OCI-LY7 (cell line): ENCODE data around the gene DYNC2H1. TPM values are rescaled to one million over a fixed set of nuclear protein-coding genes. Genes with fewer than 3 reads are reported as not detected.

Source experiments
- BruUV-seq: library from RNA; stranded (reverse); fragments of 400-500 nt; replicated peaks from 2 replicates; lab custom pipeline; 2021; lab: Mats Ljungman, UMichigan
- CTCF ChIA-PET: fragments of 300-600 bp; sonication (Branson Sonifier 250); formaldehyde crosslinking; loops from one replicate; lab custom pipeline; 2022; ENCODE audit warnings: antibody characterized with exemption; ENCODE audit not compliant: unreplicated experiment; lab: Charles Lee
- POLR2A ChIA-PET: fragments of 300-600 bp; sonication (Branson Sonifier 250); formaldehyde crosslinking; loops from one replicate; lab custom pipeline; 2022; ENCODE audit warnings: antibody characterized with exemption; lab: Charles Lee
- DNase-seq: peaks from one replicate; pipeline ENCODE4 v3.0.0-alpha.2; 2015; ENCODE audit warnings: low spot score
- H2AFZ ChIP-seq: fragments of 200-600 bp; sonication (generic), shearing (Covaris generic); 2 replicates; pipeline ENCODE4 v1.6.1; 2014; ENCODE audit warnings: mild to moderate bottlenecking, antibody characterized with exemption, low read length, moderate library complexity
- H3K27ac ChIP-seq: fragments of 200-600 bp; sonication (generic); 2 replicates; pipeline ENCODE4 v1.5.1; 2014; ENCODE audit warnings: mixed run types, low read depth, mild to moderate bottlenecking, moderate library complexity, low read length, inconsistent platforms; ENCODE audit not compliant: poor library complexity, severe bottlenecking
- H3K36me3 ChIP-seq: fragments of 200-600 bp; sonication (generic); 2 replicates; pipeline ENCODE4 v1.6.1; 2014; ENCODE audit warnings: mild to moderate bottlenecking, antibody characterized with exemption, low read length, moderate library complexity, mixed read lengths; ENCODE audit not compliant: insufficient read depth
- H3K4me1 ChIP-seq: fragments of 200-600 bp; sonication (generic); 2 replicates; pipeline ENCODE4 v1.5.1; 2014; ENCODE audit warnings: mild to moderate bottlenecking, low read length; ENCODE audit not compliant: insufficient read depth, poor library complexity, severe bottlenecking
- H3K4me2 ChIP-seq: fragments of 200-600 bp; sonication (generic); 2 replicates; pipeline ENCODE4 v1.6.1; 2014; ENCODE audit warnings: mild to moderate bottlenecking, low read length
- H3K4me3 ChIP-seq: fragments of 200-600 bp; sonication (generic); 2 replicates; pipeline ENCODE4 v1.5.1; 2014; ENCODE audit warnings: mild to moderate bottlenecking, low read depth, low read length; ENCODE audit not compliant: poor library complexity, severe bottlenecking
- H3K79me2 ChIP-seq: fragments of 200-600 bp; sonication (generic); 2 replicates; pipeline ENCODE4 v1.6.1; 2016; ENCODE audit warnings: low read depth, mild to moderate bottlenecking, low read length, moderate library complexity, mixed read lengths; ENCODE audit not compliant: insufficient read depth
- H3K9me2 ChIP-seq: fragments of 200-600 bp; sonication (generic); 2 replicates; pipeline ENCODE4 v1.6.1; 2016; ENCODE audit warnings: mild to moderate bottlenecking, low read length, mixed read lengths; ENCODE audit not compliant: insufficient read depth
- H3K9me3 ChIP-seq: fragments of 200-600 bp; sonication (generic); 2 replicates; pipeline ENCODE4 v1.6.1; 2014; ENCODE audit warnings: mild to moderate bottlenecking, mixed run types, low read length, mixed read lengths
- H4K20me1 ChIP-seq: fragments of 200-600 bp; sonication (generic); 2 replicates; pipeline ENCODE4 v1.6.1; 2014; ENCODE audit warnings: mild to moderate bottlenecking, antibody characterized with exemption, low read length, moderate library complexity, mixed read lengths; ENCODE audit not compliant: insufficient read depth
- CTCF ChIP-seq: fragments of 200-600 bp; sonication (generic); conservative IDR thresholded peaks from 2 replicates; pipeline ENCODE4 v1.5.1; 2014; ENCODE audit warnings: mild to moderate bottlenecking, antibody characterized with exemption, low read length, moderate library complexity, mixed read lengths
- EZH2phosphoT487 ChIP-seq: fragments of 200-600 bp; sonication (generic); IDR thresholded peaks from 2 replicates; pipeline ENCODE4 v1.6.1; 2018; ENCODE audit warnings: low read depth, borderline replicate concordance, mild to moderate bottlenecking, mixed run types, antibody characterized with exemption, low read length, moderate library complexity, mixed read lengths
- intact Hi-C: fragments of 100-400 bp; cut with micrococcal nuclease; formaldehyde crosslinking; loops from one replicate; pipeline ENCODE4 v1.10.0; 2022; ENCODE audit not compliant: unreplicated experiment
- total RNA-seq, 2 experiments: library from RNA; depleted of rRNA in 1 of 2; stranded (reverse); fragments of >200 nt in 1 of 2; shearing (Covaris generic) in 1 of 2; gene quantifications; 2 replicates each; pipeline ENCODE4 v1.2.3, GENCODE V29; 2014 to 2022

Gene DYNC2H1
- total RNA-seq, 2 experiments from 2014 or later: 0.44 to 1.1 TPM

- ChIA-PET CTCF (no interaction called here), POLR2A (no interaction called here)
- H3K4me3 ChIP-seq: no peak overlapping the region
- no peak overlapping the region for H3K4me2 ChIP-seq
- no peaks in the 10 kb centered on the region for H3K9me2 ChIP-seq
- intact Hi-C loops: no loop called here
- H3K4me1 ChIP-seq: peaks cover 21% of the 10 kb centered on the region
- no TSS peak for BruUV-seq
- no peak overlapping the region for H2AFZ ChIP-seq
- no peak for DNase-seq
- no peak for TF ChIP-seq CTCF
- TF ChIP-seq EZH2phosphoT487: no peak
- H3K79me2 ChIP-seq: peaks cover 64% of the 10 kb centered on the region; the same call in 1 of the 2 replicates
- peaks cover 13% of the 10 kb centered on the region; the same call in 1 of the 2 replicates for H4K20me1 ChIP-seq
- H3K36me3 ChIP-seq: peaks cover 89% of the 10 kb centered on the region
- H3K27ac ChIP-seq: no peak overlapping the region
- H3K9me3 ChIP-seq: no peaks in the 10 kb centered on the region
Measured at GRCh38 chr11:103067118-103067517, 42.1 kb upstream of the DYNC2H1 start.

- TF ChIP-seq EZH2phosphoT487 (no peak), CTCF (no peak)
Measured at GRCh38 chr11:103069367-103069766, 39.9 kb upstream of the DYNC2H1 start.

GRCh38 chr11:103070142-103070541, 39.1 kb upstream of the DYNC2H1 start:
- Histone ChIP-seq H3K27ac (peak overlapping the region; percentile 18), H3K36me3 (peaks cover 81% of the 10 kb centered on the region), H3K9me2 (no peaks in the 10 kb centered on the region), H3K4me2 (peak overlapping the region; percentile 57), H3K4me3 (peak overlapping the region; percentile 29), H2AFZ (no peak overlapping the region), H3K9me3 (no peaks in the 10 kb centered on the region), H3K4me1 (peaks cover 21% of the 10 kb centered on the region), H3K79me2 (peaks cover 70% of the 10 kb centered on the region; the same call in 1 of the 2 replicates), H4K20me1 (peaks cover 13% of the 10 kb centered on the region; the same call in 1 of the 2 replicates)
- ChIA-PET CTCF (interaction anchor here (1.4 kb wide), 1 partner anchor 22 kb away, joined by 5 read pairs; the partner anchor contains the start of gene DCUN1D5), POLR2A (interaction anchor here (0.7 kb wide), 1 partner anchor 595 kb away, joined by 3 read pairs; no protein-coding TSS in a partner anchor)
- intact Hi-C loops: no loop called here
- no TSS peak for BruUV-seq
- no peak for TF ChIP-seq EZH2phosphoT487
- TF ChIP-seq CTCF: no peak
- peak; percentile 16 for DNase-seq

More at GRCh38 chr11:103069367-103069766, 39.9 kb upstream of the DYNC2H1 start:
- intact Hi-C loops: no loop called here
- Histone ChIP-seq H4K20me1 (peaks cover 13% of the 10 kb centered on the region; the same call in 1 of the 2 replicates), H3K9me3 (no peaks in the 10 kb centered on the region), H3K27ac (no peak overlapping the region), H3K9me2 (no peaks in the 10 kb centered on the region), H2AFZ (no peak overlapping the region), H3K4me2 (peak overlapping the region; percentile 57), H3K36me3 (peaks cover 82% of the 10 kb centered on the region), H3K4me1 (peaks cover 21% of the 10 kb centered on the region), H3K4me3 (no peak overlapping the region), H3K79me2 (peaks cover 70% of the 10 kb centered on the region; the same call in 1 of the 2 replicates)
- ChIA-PET POLR2A (interaction anchor here (0.6 to 0.7 kb wide), 2 partner anchors 30 to 596 kb away, joined by 3 read pairs; no protein-coding TSS in a partner anchor), CTCF (no interaction called here)
- no TSS peak for BruUV-seq
- no peak for DNase-seq
